Activated gamma-delta T cell (primary cell): Measurements from ENCODE around the gene MUC4.
"Not testable (repeated sequence)": the region's sequence is repeated elsewhere in the genome, so short reads cannot be mapped to it uniquely, and the experiment has no call there.

ENCODE experiments used
- DNase-seq: peaks from one replicate; lab custom pipeline; 2025; lab: John Stamatoyannopoulos, UW

Gene MUC4

GRCh38 chr3:195761123-195761566 lies 50.6 kb downstream of the MUC4 start:
- DNase-seq, result no peak

- DNase-seq, result no peak
These were observed 51.2 kb downstream of the MUC4 start for GRCh38 chr3:195760345-195761122.

GRCh38 chr3:195758721-195759353 lies 52.9 kb downstream of the MUC4 start:
- DNase-seq, result no peak

- no peak for DNase-seq
These were observed 53.9 kb downstream of the MUC4 start for GRCh38 chr3:195757827-195758226.

GRCh38 chr3:195757438-195757770 lies 54.3 kb downstream of the MUC4 start:
- DNase-seq, result no peak

GRCh38 chr3:195755791-195756676 lies 55.7 kb downstream of the MUC4 start:
- no peak for DNase-seq

- no peak for DNase-seq
These were observed 56.3 kb downstream of the MUC4 start for GRCh38 chr3:195755391-195755790.

- no peak for DNase-seq
These were observed 56.8 kb downstream of the MUC4 start for GRCh38 chr3:195754906-195755305.

GRCh38 chr3:195754141-195754540 lies 57.6 kb downstream of the MUC4 start:
- DNase-seq, result no peak

- DNase-seq, result no peak
These were observed 58.1 kb downstream of the MUC4 start for GRCh38 chr3:195753581-195753980.

- no peak for DNase-seq
These were observed 59.0 kb downstream of the MUC4 start for GRCh38 chr3:195752546-195753331.

- no peak for DNase-seq
These were observed 59.7 kb downstream of the MUC4 start for GRCh38 chr3:195752066-195752465.

- no peak for DNase-seq
These were observed 60.2 kb downstream of the MUC4 start for GRCh38 chr3:195751560-195751959.

- no peak for DNase-seq
These were observed 60.8 kb downstream of the MUC4 start for GRCh38 chr3:195750797-195751520.

- DNase-seq, result not testable (repeated sequence)
These were observed 62.6 kb downstream of the MUC4 start for GRCh38 chr3:195749101-195749500.

- DNase-seq, result no peak
These were observed 63.1 kb downstream of the MUC4 start for GRCh38 chr3:195748661-195749060.

- DNase-seq, result no peak
These were observed 65.0 kb downstream of the MUC4 start for GRCh38 chr3:195746751-195747150.

- no peak for DNase-seq
These were observed 65.4 kb downstream of the MUC4 start for GRCh38 chr3:195746346-195746745.

GRCh38 chr3:195744437-195744836 lies 67.3 kb downstream of the MUC4 start:
- DNase-seq, result no peak

- DNase-seq, result no peak
These were observed 72.1 kb downstream of the MUC4 start for GRCh38 chr3:195739561-195740111.
